Measurements from ENCODE around the gene FCHSD1. TPM values are rescaled to one million over a fixed set of nuclear protein-coding genes. Genes with fewer than 3 reads are reported as not detected.

Gene FCHSD1
- polyA plus RNA-seq, 1 of the 3 experiments (the other 2 are of a cell fraction): 49.2 TPM

DNA sequence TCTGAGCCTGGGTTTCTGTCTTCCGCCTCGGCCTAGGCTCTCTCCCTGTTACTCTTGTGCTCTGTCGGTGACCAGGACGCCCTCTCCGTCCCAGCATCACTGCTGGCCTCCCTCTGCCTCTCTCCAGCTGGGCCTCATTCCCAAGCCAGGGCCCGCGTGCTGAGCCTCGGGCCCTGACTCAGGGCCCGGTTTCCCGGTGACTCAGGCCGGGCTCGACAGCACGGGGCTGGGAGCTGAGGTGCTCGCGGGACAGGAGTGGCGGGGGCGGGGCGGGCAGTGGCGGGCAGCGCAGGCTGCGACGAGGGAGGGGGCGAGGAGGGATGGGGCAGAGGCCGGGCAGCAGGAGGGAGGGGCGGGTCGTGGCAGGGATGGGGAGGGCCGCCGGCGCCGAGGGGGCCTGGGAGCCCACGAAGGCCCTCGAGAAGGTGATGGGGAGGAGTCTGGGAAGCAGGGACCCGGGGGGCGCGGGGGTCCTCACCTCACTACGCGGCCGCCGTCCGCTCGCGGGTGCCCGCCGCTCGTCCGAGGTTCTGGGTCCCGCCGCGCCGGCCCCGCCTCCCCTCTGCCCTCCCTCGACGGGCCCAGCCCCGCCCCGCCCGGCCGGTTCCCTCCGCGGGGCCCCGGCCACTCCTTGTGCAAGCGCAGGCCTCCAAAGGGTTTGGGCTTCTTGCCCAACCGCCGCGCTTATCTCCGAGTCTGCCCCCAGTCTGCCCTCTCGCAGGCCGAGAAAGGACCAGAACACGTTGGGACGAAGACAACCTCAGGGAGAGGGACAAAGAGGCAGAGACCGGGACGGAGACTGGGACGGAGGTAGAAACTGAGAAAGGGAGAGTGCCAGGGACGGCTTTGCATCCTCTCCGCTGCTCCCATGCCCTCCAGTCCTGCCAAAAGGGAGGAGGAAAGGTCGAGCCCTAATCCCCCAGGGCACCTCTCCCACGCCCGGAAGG, 30.8 kb upstream of the FCHSD1 start, which contains the start of gene ARAP3:
TSS of gene ARAP3 (minus strand) at position 536 of the 947 bp plus-strand sequence. CDS start 1,744 bp downstream, outside the sequence.
- WGBS (ENCODE audit: low lambda C conversion rate): 2% methylated on average over 35 of the region's 77 CpGs
- Histone ChIP-seq H3K4me1 (ENCODE audit: control insufficient read depth in 1 of 2, insufficient read depth in 2 of 2, low read depth in 1 of 2, low read length in 1 of 2) (peaks cover 19 to 40% of the 10 kb centered on the region in 2 experiments; a peak in 3 of 4 replicates), H3K79me2 (ENCODE audit: insufficient read depth) (peaks cover 20% of the 10 kb centered on the region; the same call in 1 of the 2 replicates), H3K4me2 (peak within 1 kb of the TSS; percentile 69), H3F3A (replicated peaks; ENCODE audit: insufficient read depth) (peaks cover 22% of the 10 kb centered on the region), H2AFZ (ENCODE audit: low read depth) (peak within 1 kb of the TSS; percentile 81), H3K4me3 (ENCODE audit: low read depth in 2 of 2, low read length in 1 of 2) (peak within 1 kb of the TSS; percentile 52 to 55), H3K27ac (ENCODE audit: low read depth in 2 of 2, low read length in 1 of 2) (peak within 1 kb of the TSS; percentile 72 to 96), H3K27me3 (ENCODE audit: insufficient read depth) (no peaks in the 10 kb centered on the region), H3K9me3 (no peaks in the 10 kb centered on the region), H3K9me2 (no peaks in the 10 kb centered on the region), H3K9ac (peak within 1 kb of the TSS; percentile 79), H4K20me1 (ENCODE audit: insufficient read depth) (no peaks in the 10 kb centered on the region), H3K36me3 (replicated peaks in 1 of 2; ENCODE audit: control insufficient read depth in 1 of 2, insufficient read depth in 2 of 2, low read length in 1 of 2) (peaks cover 8 to 14% of the 10 kb centered on the region in 2 experiments)
- POLR2A ChIA-PET: interaction anchor here (1.5 to 2.6 kb wide), 4 partner anchors 199 to 287 kb away, joined by 5 to 8 read pairs (median 6); partner anchors contain the start of genes DELE1 and RNF14
- CTCF ChIA-PET: interaction anchor here (1.0 to 5.5 kb wide), 11 partner anchors 11 to 287 kb away, joined by 3 to 50 read pairs (median 8); partner anchors contain the start of genes PCDH1 and RNF14
- DNase-seq: peak; percentile 91
- TF ChIP-seq, protein P1, sequence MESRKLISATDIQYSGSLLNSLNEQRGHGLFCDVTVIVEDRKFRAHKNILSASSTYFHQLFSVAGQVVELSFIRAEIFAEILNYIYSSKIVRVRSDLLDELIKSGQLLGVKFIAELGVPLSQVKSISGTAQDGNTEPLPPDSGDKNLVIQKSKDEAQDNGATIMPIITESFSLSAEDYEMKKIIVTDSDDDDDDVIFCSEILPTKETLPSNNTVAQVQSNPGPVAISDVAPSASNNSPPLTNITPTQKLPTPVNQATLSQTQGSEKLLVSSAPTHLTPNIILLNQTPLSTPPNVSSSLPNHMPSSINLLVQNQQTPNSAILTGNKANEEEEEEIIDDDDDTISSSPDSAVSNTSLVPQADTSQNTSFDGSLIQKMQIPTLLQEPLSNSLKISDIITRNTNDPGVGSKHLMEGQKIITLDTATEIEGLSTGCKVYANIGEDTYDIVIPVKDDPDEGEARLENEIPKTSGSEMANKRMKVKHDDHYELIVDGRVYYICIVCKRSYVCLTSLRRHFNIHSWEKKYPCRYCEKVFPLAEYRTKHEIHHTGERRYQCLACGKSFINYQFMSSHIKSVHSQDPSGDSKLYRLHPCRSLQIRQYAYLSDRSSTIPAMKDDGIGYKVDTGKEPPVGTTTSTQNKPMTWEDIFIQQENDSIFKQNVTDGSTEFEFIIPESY (IDR thresholded peaks at IDR 0.05; ENCODE audit: borderline replicate concordance, low read depth): no peak
- TF ChIP-seq SIN3A (IDR thresholded peaks at IDR 0.05; ENCODE audit: borderline replicate concordance, low read depth, low read length) (0 out of 2 replicates have a peak, but pooled peaks have one; percentile 38), JUND (IDR thresholded peaks at IDR 0.05) (no peak), TAF1 (IDR thresholded peaks at IDR 0.05; ENCODE audit: borderline replicate concordance, low read depth, low read length) (peak; percentile 61; the same call in 1 of the 2 replicates), YY1 (IDR thresholded peaks at IDR 0.05; ENCODE audit: low read depth) (no peak), EZH2phosphoT487 (IDR thresholded peaks at IDR 0.05; ENCODE audit: borderline replicate concordance, low read depth) (no peak), MXI1 (IDR thresholded peaks at IDR 0.05; ENCODE audit: low read depth, low read length) (peak; percentile 73; the same call in 1 of the 2 replicates), POLR2AphosphoS5 (IDR thresholded peaks at IDR 0.05; ENCODE audit: low read depth, low read length) (peak; percentile 80), ELF1 (IDR thresholded peaks at IDR 0.05) (no peak), CHD2 (IDR thresholded peaks at IDR 0.05; ENCODE audit: low read length, partially characterized antibody) (peak; percentile 9), GATA2 (CRISPR knock-in tag; IDR thresholded peaks at IDR 0.05) (peak; percentile 92), RXRA (IDR thresholded peaks at IDR 0.05; ENCODE audit: borderline replicate concordance, low read depth) (no peak), TCF12 (IDR thresholded peaks at IDR 0.05) (no peak; the same call in 1 of the 2 replicates), FOXJ3 (CRISPR knock-in tag; IDR thresholded peaks at IDR 0.05) (no peak; the same call in 1 of the 2 replicates)
- TF ChIP-seq, protein P2, sequence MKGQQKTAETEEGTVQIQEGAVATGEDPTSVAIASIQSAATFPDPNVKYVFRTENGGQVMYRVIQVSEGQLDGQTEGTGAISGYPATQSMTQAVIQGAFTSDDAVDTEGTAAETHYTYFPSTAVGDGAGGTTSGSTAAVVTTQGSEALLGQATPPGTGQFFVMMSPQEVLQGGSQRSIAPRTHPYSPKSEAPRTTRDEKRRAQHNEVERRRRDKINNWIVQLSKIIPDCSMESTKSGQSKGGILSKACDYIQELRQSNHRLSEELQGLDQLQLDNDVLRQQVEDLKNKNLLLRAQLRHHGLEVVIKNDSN (IDR thresholded peaks at IDR 0.05; ENCODE audit: borderline replicate concordance, low read depth): 0 out of 2 replicates have a peak, but pooled peaks have one; percentile 26
- TF ChIP-seq, protein P3, sequence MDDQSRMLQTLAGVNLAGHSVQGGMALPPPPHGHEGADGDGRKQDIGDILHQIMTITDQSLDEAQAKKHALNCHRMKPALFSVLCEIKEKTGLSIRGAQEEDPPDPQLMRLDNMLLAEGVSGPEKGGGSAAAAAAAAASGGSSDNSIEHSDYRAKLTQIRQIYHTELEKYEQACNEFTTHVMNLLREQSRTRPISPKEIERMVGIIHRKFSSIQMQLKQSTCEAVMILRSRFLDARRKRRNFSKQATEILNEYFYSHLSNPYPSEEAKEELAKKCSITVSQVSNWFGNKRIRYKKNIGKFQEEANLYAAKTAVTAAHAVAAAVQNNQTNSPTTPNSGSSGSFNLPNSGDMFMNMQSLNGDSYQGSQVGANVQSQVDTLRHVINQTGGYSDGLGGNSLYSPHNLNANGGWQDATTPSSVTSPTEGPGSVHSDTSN (IDR thresholded peaks at IDR 0.05): no peak
- TF ChIP-seq, protein P4, sequence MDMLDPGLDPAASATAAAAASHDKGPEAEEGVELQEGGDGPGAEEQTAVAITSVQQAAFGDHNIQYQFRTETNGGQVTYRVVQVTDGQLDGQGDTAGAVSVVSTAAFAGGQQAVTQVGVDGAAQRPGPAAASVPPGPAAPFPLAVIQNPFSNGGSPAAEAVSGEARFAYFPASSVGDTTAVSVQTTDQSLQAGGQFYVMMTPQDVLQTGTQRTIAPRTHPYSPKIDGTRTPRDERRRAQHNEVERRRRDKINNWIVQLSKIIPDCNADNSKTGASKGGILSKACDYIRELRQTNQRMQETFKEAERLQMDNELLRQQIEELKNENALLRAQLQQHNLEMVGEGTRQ (IDR thresholded peaks at IDR 0.05; ENCODE audit: borderline replicate concordance, low read depth, low read length): no peak
- TF ChIP-seq, protein P5, sequence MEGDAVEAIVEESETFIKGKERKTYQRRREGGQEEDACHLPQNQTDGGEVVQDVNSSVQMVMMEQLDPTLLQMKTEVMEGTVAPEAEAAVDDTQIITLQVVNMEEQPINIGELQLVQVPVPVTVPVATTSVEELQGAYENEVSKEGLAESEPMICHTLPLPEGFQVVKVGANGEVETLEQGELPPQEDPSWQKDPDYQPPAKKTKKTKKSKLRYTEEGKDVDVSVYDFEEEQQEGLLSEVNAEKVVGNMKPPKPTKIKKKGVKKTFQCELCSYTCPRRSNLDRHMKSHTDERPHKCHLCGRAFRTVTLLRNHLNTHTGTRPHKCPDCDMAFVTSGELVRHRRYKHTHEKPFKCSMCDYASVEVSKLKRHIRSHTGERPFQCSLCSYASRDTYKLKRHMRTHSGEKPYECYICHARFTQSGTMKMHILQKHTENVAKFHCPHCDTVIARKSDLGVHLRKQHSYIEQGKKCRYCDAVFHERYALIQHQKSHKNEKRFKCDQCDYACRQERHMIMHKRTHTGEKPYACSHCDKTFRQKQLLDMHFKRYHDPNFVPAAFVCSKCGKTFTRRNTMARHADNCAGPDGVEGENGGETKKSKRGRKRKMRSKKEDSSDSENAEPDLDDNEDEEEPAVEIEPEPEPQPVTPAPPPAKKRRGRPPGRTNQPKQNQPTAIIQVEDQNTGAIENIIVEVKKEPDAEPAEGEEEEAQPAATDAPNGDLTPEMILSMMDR (IDR thresholded peaks at IDR 0.05): no peak
- TF ChIP-seq, protein P6, sequence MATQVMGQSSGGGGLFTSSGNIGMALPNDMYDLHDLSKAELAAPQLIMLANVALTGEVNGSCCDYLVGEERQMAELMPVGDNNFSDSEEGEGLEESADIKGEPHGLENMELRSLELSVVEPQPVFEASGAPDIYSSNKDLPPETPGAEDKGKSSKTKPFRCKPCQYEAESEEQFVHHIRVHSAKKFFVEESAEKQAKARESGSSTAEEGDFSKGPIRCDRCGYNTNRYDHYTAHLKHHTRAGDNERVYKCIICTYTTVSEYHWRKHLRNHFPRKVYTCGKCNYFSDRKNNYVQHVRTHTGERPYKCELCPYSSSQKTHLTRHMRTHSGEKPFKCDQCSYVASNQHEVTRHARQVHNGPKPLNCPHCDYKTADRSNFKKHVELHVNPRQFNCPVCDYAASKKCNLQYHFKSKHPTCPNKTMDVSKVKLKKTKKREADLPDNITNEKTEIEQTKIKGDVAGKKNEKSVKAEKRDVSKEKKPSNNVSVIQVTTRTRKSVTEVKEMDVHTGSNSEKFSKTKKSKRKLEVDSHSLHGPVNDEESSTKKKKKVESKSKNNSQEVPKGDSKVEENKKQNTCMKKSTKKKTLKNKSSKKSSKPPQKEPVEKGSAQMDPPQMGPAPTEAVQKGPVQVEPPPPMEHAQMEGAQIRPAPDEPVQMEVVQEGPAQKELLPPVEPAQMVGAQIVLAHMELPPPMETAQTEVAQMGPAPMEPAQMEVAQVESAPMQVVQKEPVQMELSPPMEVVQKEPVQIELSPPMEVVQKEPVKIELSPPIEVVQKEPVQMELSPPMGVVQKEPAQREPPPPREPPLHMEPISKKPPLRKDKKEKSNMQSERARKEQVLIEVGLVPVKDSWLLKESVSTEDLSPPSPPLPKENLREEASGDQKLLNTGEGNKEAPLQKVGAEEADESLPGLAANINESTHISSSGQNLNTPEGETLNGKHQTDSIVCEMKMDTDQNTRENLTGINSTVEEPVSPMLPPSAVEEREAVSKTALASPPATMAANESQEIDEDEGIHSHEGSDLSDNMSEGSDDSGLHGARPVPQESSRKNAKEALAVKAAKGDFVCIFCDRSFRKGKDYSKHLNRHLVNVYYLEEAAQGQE (IDR thresholded peaks at IDR 0.05; ENCODE audit: low read depth, low read length): 0 out of 2 replicates have a peak, but pooled peaks have one; percentile 30
